ENCODE results near the gene KIF21B. TPM values are rescaled to one million over a fixed set of nuclear protein-coding genes. Genes with fewer than 3 reads are reported as not detected.

Gene KIF21B, protein sequence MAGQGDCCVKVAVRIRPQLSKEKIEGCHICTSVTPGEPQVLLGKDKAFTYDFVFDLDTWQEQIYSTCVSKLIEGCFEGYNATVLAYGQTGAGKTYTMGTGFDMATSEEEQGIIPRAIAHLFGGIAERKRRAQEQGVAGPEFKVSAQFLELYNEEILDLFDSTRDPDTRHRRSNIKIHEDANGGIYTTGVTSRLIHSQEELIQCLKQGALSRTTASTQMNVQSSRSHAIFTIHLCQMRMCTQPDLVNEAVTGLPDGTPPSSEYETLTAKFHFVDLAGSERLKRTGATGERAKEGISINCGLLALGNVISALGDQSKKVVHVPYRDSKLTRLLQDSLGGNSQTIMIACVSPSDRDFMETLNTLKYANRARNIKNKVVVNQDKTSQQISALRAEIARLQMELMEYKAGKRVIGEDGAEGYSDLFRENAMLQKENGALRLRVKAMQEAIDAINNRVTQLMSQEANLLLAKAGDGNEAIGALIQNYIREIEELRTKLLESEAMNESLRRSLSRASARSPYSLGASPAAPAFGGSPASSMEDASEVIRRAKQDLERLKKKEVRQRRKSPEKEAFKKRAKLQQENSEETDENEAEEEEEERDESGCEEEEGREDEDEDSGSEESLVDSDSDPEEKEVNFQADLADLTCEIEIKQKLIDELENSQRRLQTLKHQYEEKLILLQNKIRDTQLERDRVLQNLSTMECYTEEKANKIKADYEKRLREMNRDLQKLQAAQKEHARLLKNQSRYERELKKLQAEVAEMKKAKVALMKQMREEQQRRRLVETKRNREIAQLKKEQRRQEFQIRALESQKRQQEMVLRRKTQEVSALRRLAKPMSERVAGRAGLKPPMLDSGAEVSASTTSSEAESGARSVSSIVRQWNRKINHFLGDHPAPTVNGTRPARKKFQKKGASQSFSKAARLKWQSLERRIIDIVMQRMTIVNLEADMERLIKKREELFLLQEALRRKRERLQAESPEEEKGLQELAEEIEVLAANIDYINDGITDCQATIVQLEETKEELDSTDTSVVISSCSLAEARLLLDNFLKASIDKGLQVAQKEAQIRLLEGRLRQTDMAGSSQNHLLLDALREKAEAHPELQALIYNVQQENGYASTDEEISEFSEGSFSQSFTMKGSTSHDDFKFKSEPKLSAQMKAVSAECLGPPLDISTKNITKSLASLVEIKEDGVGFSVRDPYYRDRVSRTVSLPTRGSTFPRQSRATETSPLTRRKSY (N-terminal part only)
- polyA plus RNA-seq = under 1 TPM; 0.28 to 0.71 TPM

- 1% methylated on average over 22 to 53 of the region's 53 CpGs for WGBS, 2 donors
- Histone ChIP-seq H3K27ac (ENCODE audit: low read depth in 2 of 2, low read length in 1 of 2) (peak within 1 kb of the TSS; percentile 4 to 50), H3K9me3 (ENCODE audit: control insufficient read depth in 2 of 2, insufficient read depth in 1 of 2, low read depth in 1 of 2, low read length in 1 of 2) (no peaks in the 10 kb centered on the region), H3K27me3 (ENCODE audit: control insufficient read depth in 1 of 2, insufficient read depth in 2 of 2, low read length in 2 of 2) (no peaks in the 10 kb centered on the region), H3K36me3 (ENCODE audit: control insufficient read depth in 2 of 2, insufficient read depth in 2 of 2, low read length in 1 of 2) (no peaks in the 10 kb centered on the region), H3K4me1 (ENCODE audit: control insufficient read depth in 2 of 2, insufficient read depth in 2 of 2, low read length in 1 of 2) (peaks cover 0 to 13% of the 10 kb centered on the region in 2 donors), H3K4me3 (ENCODE audit: low read depth in 1 of 2, low read length in 2 of 2) (peak within 1 kb of the TSS; percentile 45 to 50)
These were observed at the start of gene KIF21B for GRCh38 chr1:201023517-201023902. TSS of gene KIF21B (minus strand) at chr1:201023714. CDS start at chr1:201023383, 331 bp downstream.

GRCh38 chr1:201072922-201073321 lies 49.4 kb upstream of the KIF21B start:
- 79 to 87% methylated on average over 6 of the region's 6 CpGs for WGBS, 2 donors
- no peak overlapping the region for H3K4me3 ChIP-seq (ENCODE audit: low read depth in 1 of 2, low read length in 2 of 2)
- H3K9me3 ChIP-seq (ENCODE audit: control insufficient read depth in 2 of 2, insufficient read depth in 1 of 2, low read depth in 1 of 2, low read length in 1 of 2) = no peaks in the 10 kb centered on the region
- H3K27me3 ChIP-seq (ENCODE audit: control insufficient read depth in 1 of 2, insufficient read depth in 2 of 2, low read length in 2 of 2) = no peaks in the 10 kb centered on the region
- no peak overlapping the region for H3K27ac ChIP-seq (ENCODE audit: low read depth in 2 of 2, low read length in 1 of 2)
- H3K4me1 ChIP-seq (ENCODE audit: control insufficient read depth in 2 of 2, insufficient read depth in 2 of 2, low read length in 1 of 2) = no peaks in the 10 kb centered on the region
- no peaks in the 10 kb centered on the region for H3K36me3 ChIP-seq (ENCODE audit: control insufficient read depth in 2 of 2, insufficient read depth in 2 of 2, low read length in 1 of 2)

DNA sequence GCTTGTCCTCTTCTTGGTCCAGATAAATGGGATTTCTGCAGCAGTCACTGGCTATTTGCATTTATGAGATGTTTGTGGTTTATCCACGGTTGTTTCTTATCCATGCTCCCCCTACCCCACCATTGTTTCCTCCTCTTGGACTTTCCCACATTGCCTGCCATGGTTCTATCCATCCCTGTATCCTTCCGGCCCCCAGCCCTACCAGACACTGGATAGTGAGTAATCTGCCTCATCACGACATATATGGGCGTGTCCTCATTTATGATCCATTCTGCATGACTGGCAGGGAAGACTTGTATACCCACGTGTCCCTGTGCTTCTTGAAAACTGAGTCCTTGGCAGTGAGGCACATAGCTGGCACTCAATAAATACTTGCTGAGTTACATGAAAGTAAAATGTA lies 48.6 kb upstream of the KIF21B start:
- Histone ChIP-seq H3K36me3 (ENCODE audit: control insufficient read depth in 2 of 2, insufficient read depth in 2 of 2, low read length in 1 of 2) (no peaks in the 10 kb centered on the region), H3K27me3 (ENCODE audit: control insufficient read depth in 1 of 2, insufficient read depth in 2 of 2, low read length in 2 of 2) (no peaks in the 10 kb centered on the region), H3K4me3 (ENCODE audit: low read depth in 1 of 2, low read length in 2 of 2) (no peak overlapping the region), H3K4me1 (ENCODE audit: control insufficient read depth in 2 of 2, insufficient read depth in 2 of 2, low read length in 1 of 2) (no peaks in the 10 kb centered on the region), H3K27ac (ENCODE audit: low read depth in 2 of 2, low read length in 1 of 2) (no peak overlapping the region), H3K9me3 (ENCODE audit: control insufficient read depth in 2 of 2, insufficient read depth in 1 of 2, low read depth in 1 of 2, low read length in 1 of 2) (no peaks in the 10 kb centered on the region)
- 51 to 62% methylated on average over 5 of the region's 5 CpGs for WGBS, 2 donors

DNA sequence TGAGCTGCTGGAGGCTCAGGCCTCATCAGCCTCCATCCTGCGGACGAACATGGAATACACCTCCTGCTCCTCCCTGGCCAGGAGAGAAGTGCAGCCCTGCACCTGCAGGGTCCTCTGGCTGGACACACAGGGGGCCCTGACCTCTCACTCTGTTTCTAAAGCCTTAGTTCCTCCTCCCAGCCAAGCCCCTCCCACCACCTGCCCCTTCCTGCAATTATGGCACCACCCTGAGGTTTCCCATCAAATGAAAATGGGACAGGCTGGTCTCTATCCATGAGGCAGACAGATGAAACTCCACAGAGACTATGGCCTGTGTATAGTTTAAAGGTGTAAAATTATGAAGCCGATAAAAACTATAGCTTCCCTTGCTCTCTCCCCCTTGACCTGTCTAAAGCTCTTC lies 46.1 kb upstream of the KIF21B start:
- H3K4me1 ChIP-seq (ENCODE audit: control insufficient read depth in 2 of 2, insufficient read depth in 2 of 2, low read length in 1 of 2) = no peaks in the 10 kb centered on the region
- WGBS, 2 donors = 88 to 96% methylated on average over 3 of the region's 3 CpGs
- no peak overlapping the region for H3K4me3 ChIP-seq (ENCODE audit: low read depth in 1 of 2, low read length in 2 of 2)
- H3K9me3 ChIP-seq (ENCODE audit: control insufficient read depth in 2 of 2, insufficient read depth in 1 of 2, low read depth in 1 of 2, low read length in 1 of 2) = no peaks in the 10 kb centered on the region
- H3K27me3 ChIP-seq (ENCODE audit: control insufficient read depth in 1 of 2, insufficient read depth in 2 of 2, low read length in 2 of 2) = no peaks in the 10 kb centered on the region
- H3K36me3 ChIP-seq (ENCODE audit: control insufficient read depth in 2 of 2, insufficient read depth in 2 of 2, low read length in 1 of 2) = no peaks in the 10 kb centered on the region
- no peak overlapping the region for H3K27ac ChIP-seq (ENCODE audit: low read depth in 2 of 2, low read length in 1 of 2)

DNA sequence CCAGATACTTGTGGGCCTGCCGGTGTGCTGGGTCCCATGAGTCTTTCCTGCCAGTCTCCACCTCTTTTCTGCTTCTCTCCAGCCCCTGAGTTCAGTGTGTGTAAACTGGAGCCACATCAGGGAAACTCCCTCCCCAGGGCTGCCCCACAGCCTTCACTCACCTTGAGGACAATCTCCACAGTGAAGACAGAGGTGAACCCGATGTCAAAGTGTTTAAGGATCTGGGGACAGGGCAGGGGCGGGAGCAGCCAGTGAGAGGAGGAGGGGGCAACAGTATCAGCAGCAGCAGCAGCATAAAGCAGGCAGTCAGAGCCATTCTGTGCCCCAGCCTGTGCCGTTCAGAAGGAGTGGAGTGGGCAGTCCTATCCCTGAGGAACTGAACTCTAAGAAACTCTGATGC lies 45.5 kb upstream of the KIF21B start:
- H3K4me3 ChIP-seq (ENCODE audit: low read depth in 1 of 2, low read length in 2 of 2) = no peak overlapping the region
- no peak overlapping the region for H3K27ac ChIP-seq (ENCODE audit: low read depth in 2 of 2, low read length in 1 of 2)
- no peaks in the 10 kb centered on the region for H3K36me3 ChIP-seq (ENCODE audit: control insufficient read depth in 2 of 2, insufficient read depth in 2 of 2, low read length in 1 of 2)
- WGBS, 2 donors = 62 to 67% methylated on average over 4 of the region's 4 CpGs
- no peaks in the 10 kb centered on the region for H3K27me3 ChIP-seq (ENCODE audit: control insufficient read depth in 1 of 2, insufficient read depth in 2 of 2, low read length in 2 of 2)
- no peaks in the 10 kb centered on the region for H3K9me3 ChIP-seq (ENCODE audit: control insufficient read depth in 2 of 2, insufficient read depth in 1 of 2, low read depth in 1 of 2, low read length in 1 of 2)
- H3K4me1 ChIP-seq (ENCODE audit: control insufficient read depth in 2 of 2, insufficient read depth in 2 of 2, low read length in 1 of 2) = no peaks in the 10 kb centered on the region

- 82 to 91% methylated on average over 4 of the region's 4 CpGs for WGBS, 2 donors
- Histone ChIP-seq H3K27ac (ENCODE audit: low read depth in 2 of 2, low read length in 1 of 2) (no peak overlapping the region), H3K27me3 (ENCODE audit: control insufficient read depth in 1 of 2, insufficient read depth in 2 of 2, low read length in 2 of 2) (no peaks in the 10 kb centered on the region), H3K9me3 (ENCODE audit: control insufficient read depth in 2 of 2, insufficient read depth in 1 of 2, low read depth in 1 of 2, low read length in 1 of 2) (peaks cover 0 to 2% of the 10 kb centered on the region in 2 donors), H3K4me1 (ENCODE audit: control insufficient read depth in 2 of 2, insufficient read depth in 2 of 2, low read length in 1 of 2) (no peaks in the 10 kb centered on the region), H3K36me3 (ENCODE audit: control insufficient read depth in 2 of 2, insufficient read depth in 2 of 2, low read length in 1 of 2) (no peaks in the 10 kb centered on the region), H3K4me3 (ENCODE audit: low read depth in 1 of 2, low read length in 2 of 2) (no peak overlapping the region)
These were observed 43.5 kb upstream of the KIF21B start for GRCh38 chr1:201066986-201067385.

DNA sequence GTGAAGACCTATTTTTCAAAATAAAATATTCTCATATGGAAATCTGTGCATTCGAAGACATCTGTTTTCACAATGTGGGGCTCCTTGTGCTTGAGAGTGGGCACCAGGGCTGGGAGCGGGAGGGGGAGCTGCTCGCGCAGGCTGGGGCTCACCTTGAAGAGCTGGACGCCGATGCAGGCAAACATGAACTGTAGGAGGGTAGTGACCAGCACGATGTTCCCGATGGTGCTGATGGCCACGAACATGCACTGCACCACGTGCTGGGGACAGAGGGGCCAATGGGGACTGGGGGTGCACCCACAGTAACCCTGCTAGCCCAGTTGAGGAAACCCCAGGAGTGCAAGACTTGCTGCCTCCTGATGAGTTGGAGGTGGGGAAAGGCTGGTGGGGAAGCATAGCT lies 42.2 kb upstream of the KIF21B start:
- Histone ChIP-seq H3K9me3 (ENCODE audit: control insufficient read depth in 2 of 2, insufficient read depth in 1 of 2, low read depth in 1 of 2, low read length in 1 of 2) (peaks cover 0 to 2% of the 10 kb centered on the region in 2 donors), H3K27me3 (ENCODE audit: control insufficient read depth in 1 of 2, insufficient read depth in 2 of 2, low read length in 2 of 2) (no peaks in the 10 kb centered on the region), H3K4me1 (ENCODE audit: control insufficient read depth in 2 of 2, insufficient read depth in 2 of 2, low read length in 1 of 2) (peaks cover 0 to 6% of the 10 kb centered on the region in 2 donors), H3K4me3 (ENCODE audit: low read depth in 1 of 2, low read length in 2 of 2) (no peak overlapping the region), H3K27ac (ENCODE audit: low read depth in 2 of 2, low read length in 1 of 2) (no peak overlapping the region), H3K36me3 (ENCODE audit: control insufficient read depth in 2 of 2, insufficient read depth in 2 of 2, low read length in 1 of 2) (no peaks in the 10 kb centered on the region)
- WGBS, 2 donors = 89 to 93% methylated on average over 10 of the region's 10 CpGs

DNA sequence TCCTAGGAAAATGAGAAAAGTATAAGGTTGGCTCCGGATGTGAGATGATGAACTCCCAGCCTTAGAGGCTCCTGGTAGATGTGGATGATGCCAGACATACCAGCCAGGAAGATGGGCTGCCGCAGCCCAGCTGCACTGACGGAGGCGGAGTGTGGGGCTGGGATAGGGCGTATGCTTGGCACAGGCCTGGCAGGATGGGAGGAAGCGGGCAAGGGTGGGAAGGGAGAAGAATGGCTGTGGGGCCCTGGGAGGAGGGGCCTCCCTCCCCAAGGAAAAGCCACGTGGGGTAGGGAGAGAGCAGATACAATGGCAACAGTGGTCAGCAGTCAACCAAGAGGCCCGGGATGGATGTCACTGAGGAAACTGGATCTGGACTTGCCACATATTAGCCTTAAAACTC lies 41.3 kb upstream of the KIF21B start:
- no peak overlapping the region for H3K27ac ChIP-seq (ENCODE audit: low read depth in 2 of 2, low read length in 1 of 2)
- H3K9me3 ChIP-seq (ENCODE audit: control insufficient read depth in 2 of 2, insufficient read depth in 1 of 2, low read depth in 1 of 2, low read length in 1 of 2) = peaks cover 0 to 2% of the 10 kb centered on the region in 2 donors
- 76 to 77% methylated on average over 8 of the region's 8 CpGs for WGBS, 2 donors
- no peaks in the 10 kb centered on the region for H3K36me3 ChIP-seq (ENCODE audit: control insufficient read depth in 2 of 2, insufficient read depth in 2 of 2, low read length in 1 of 2)
- no peak overlapping the region for H3K4me3 ChIP-seq (ENCODE audit: low read depth in 1 of 2, low read length in 2 of 2)
- H3K4me1 ChIP-seq (ENCODE audit: control insufficient read depth in 2 of 2, insufficient read depth in 2 of 2, low read length in 1 of 2) = peaks cover 0 to 7% of the 10 kb centered on the region in 2 donors
- H3K27me3 ChIP-seq (ENCODE audit: control insufficient read depth in 1 of 2, insufficient read depth in 2 of 2, low read length in 2 of 2) = no peaks in the 10 kb centered on the region

GRCh38 chr1:201063145-201063544 lies 39.6 kb upstream of the KIF21B start:
- Histone ChIP-seq H3K36me3 (ENCODE audit: control insufficient read depth in 2 of 2, insufficient read depth in 2 of 2, low read length in 1 of 2) (no peaks in the 10 kb centered on the region), H3K27ac (ENCODE audit: low read depth in 2 of 2, low read length in 1 of 2) (no peak overlapping the region), H3K9me3 (ENCODE audit: control insufficient read depth in 2 of 2, insufficient read depth in 1 of 2, low read depth in 1 of 2, low read length in 1 of 2) (peaks cover 0 to 2% of the 10 kb centered on the region in 2 donors), H3K4me3 (ENCODE audit: low read depth in 1 of 2, low read length in 2 of 2) (no peak overlapping the region), H3K4me1 (ENCODE audit: control insufficient read depth in 2 of 2, insufficient read depth in 2 of 2, low read length in 1 of 2) (peaks cover 0 to 7% of the 10 kb centered on the region in 2 donors), H3K27me3 (ENCODE audit: control insufficient read depth in 1 of 2, insufficient read depth in 2 of 2, low read length in 2 of 2) (no peaks in the 10 kb centered on the region)
- 91 to 93% methylated on average over 7 of the region's 7 CpGs for WGBS, 2 donors
